ENCODE data around the gene FILIP1.

- no peak for TF ChIP-seq EZH2 (IDR thresholded peaks at IDR 0.05; ENCODE audit: borderline replicate concordance, low read depth, low read length, severe bottlenecking)
- TF ChIP-seq, protein P1, sequence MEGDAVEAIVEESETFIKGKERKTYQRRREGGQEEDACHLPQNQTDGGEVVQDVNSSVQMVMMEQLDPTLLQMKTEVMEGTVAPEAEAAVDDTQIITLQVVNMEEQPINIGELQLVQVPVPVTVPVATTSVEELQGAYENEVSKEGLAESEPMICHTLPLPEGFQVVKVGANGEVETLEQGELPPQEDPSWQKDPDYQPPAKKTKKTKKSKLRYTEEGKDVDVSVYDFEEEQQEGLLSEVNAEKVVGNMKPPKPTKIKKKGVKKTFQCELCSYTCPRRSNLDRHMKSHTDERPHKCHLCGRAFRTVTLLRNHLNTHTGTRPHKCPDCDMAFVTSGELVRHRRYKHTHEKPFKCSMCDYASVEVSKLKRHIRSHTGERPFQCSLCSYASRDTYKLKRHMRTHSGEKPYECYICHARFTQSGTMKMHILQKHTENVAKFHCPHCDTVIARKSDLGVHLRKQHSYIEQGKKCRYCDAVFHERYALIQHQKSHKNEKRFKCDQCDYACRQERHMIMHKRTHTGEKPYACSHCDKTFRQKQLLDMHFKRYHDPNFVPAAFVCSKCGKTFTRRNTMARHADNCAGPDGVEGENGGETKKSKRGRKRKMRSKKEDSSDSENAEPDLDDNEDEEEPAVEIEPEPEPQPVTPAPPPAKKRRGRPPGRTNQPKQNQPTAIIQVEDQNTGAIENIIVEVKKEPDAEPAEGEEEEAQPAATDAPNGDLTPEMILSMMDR (IDR thresholded peaks at IDR 0.05; ENCODE audit: borderline replicate concordance, extremely low read depth, low read length, poor library complexity, severe bottlenecking): no peak
Observed at GRCh38 chr6:75347898-75348610, 145.5 kb downstream of the FILIP1 start.

Measured in DND-41 (cell line).